HG03354 (cell line): ENCODE measurements around the gene PCCA.
"Not testable (repeated sequence)": the region's sequence is repeated elsewhere in the genome, so short reads cannot be mapped to it uniquely, and the experiment has no call there.

Experiments
- ATAC-seq: cut with Tn5 transposase; IDR thresholded peaks from one replicate; pipeline ENCODE4 v1.9.1; 2021; ENCODE audit warnings: mild to moderate bottlenecking; ENCODE audit not compliant: unreplicated experiment, poor library complexity, severe bottlenecking

The PCCA gene

GRCh38 chr13:100130930-100131511 is 42.1 kb downstream of the PCCA start:
- ATAC-seq, result no peak

- no peak for ATAC-seq
These were observed 43.1 kb downstream of the PCCA start for GRCh38 chr13:100131863-100132574.

- no peak for ATAC-seq
These were observed 50.1 kb downstream of the PCCA start for GRCh38 chr13:100138859-100139491.

GRCh38 chr13:100139817-100140216 is 50.9 kb downstream of the PCCA start:
- ATAC-seq, result no peak

GRCh38 chr13:100140441-100140840 is 51.5 kb downstream of the PCCA start:
- ATAC-seq, result no peak

- ATAC-seq, result not testable (repeated sequence)
These were observed 52.6 kb downstream of the PCCA start for GRCh38 chr13:100141461-100141961.

- ATAC-seq, result no peak
These were observed 57.6 kb downstream of the PCCA start for GRCh38 chr13:100146534-100146933.

- ATAC-seq, result no peak
These were observed 58.9 kb downstream of the PCCA start for GRCh38 chr13:100147825-100148224.

- no peak for ATAC-seq
These were observed 59.5 kb downstream of the PCCA start for GRCh38 chr13:100148422-100148821.

- no peak for ATAC-seq
These were observed 60.5 kb downstream of the PCCA start for GRCh38 chr13:100149389-100149788.

- not testable (repeated sequence) for ATAC-seq
These were observed 61.8 kb downstream of the PCCA start for GRCh38 chr13:100150711-100151110.

GRCh38 chr13:100154842-100155416 is 66.0 kb downstream of the PCCA start:
- no peak for ATAC-seq

- no peak for ATAC-seq
These were observed 67.9 kb downstream of the PCCA start for GRCh38 chr13:100156788-100157187.

- ATAC-seq, result no peak
These were observed 69.7 kb downstream of the PCCA start for GRCh38 chr13:100158569-100158968.

- no peak for ATAC-seq
These were observed 70.7 kb downstream of the PCCA start for GRCh38 chr13:100159584-100159983.

GRCh38 chr13:100160450-100160849 is 71.6 kb downstream of the PCCA start:
- no peak for ATAC-seq

- ATAC-seq, result no peak
These were observed 74.5 kb downstream of the PCCA start for GRCh38 chr13:100163375-100163774.

- ATAC-seq, result no peak
These were observed 84.3 kb downstream of the PCCA start for GRCh38 chr13:100173203-100173602.

GRCh38 chr13:100174455-100174854 is 85.6 kb downstream of the PCCA start:
- ATAC-seq, result not testable (repeated sequence)

- ATAC-seq, result no peak
These were observed 86.3 kb downstream of the PCCA start for GRCh38 chr13:100175078-100175802.
